Measurements from ENCODE around the gene PIK3CB. TPM values are rescaled to one million over a fixed set of nuclear protein-coding genes. Genes with fewer than 3 reads are reported as not detected.

Gene PIK3CB
- total and polyA plus RNA-seq, 10 of the 15 experiments (the other 5 are each of a cell fraction or from before 2014, with no cell fraction given) = 5.0 to 18.4 (median 10.4) TPM

DNA sequence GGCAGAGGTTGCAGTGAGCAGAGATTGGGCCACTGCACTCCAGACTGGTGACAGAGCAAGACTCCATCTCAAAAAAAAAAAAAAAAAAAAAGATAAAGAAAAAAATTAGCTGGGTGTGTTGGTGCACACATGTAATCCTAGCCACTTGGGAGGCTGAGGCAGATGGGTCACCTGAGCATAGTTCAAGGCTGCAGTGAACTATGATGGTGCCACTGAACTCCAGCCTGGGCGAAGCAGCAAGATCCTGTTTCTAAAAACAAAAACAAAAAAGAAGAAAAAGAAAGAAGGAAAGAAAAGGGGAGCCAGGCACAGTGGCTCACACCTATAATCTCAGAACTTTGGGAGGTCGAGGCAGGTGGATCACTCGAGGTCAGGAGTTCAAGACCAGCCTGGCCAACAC, 32.9 kb downstream of the PIK3CB start:
- FAIRE-seq (no peak), DNase-seq (ENCODE audit: low read depth, low spot score) (no peak), ATAC-seq (no peak)
- ChIA-PET SMC1A (ENCODE audit: uncharacterized antibody, unreplicated experiment) (no interaction called here), RAD21 (ENCODE audit: unreplicated experiment) (no interaction called here), POLR2A (interaction anchor here (0.6 kb wide), 1 partner anchor 1993 kb away, joined by 3 read pairs; no protein-coding TSS in a partner anchor), CTCF (no interaction called here)
- H3K4me2 ChIP-seq (ENCODE audit: control insufficient read depth, insufficient read depth) = no peak overlapping the region
- H2AFZ ChIP-seq (ENCODE audit: control insufficient read depth, low read depth, low read length) = no peak overlapping the region
- H3K9ac ChIP-seq (ENCODE audit: control insufficient read depth, insufficient read depth, low read length) = no peak overlapping the region
- in situ Hi-C loops (cut with MboI) = no loop called here
- H4K20me1 ChIP-seq (ENCODE audit: control insufficient read depth, insufficient read depth) = 0 out of 2 replicates have a peak, but pooled peaks cover 2% of the 10 kb centered on the region
- WGBS (ENCODE audit: insufficient coverage, insufficient replicate concordance, low lambda C conversion rate, missing lambda C conversion rate) = 100% methylated on average over 3 of the region's 3 CpGs
- no peaks in the 10 kb centered on the region for H3K27me3 ChIP-seq (replicated peaks in 1 of 2; ENCODE audit: control insufficient read depth in 2 of 2, insufficient read depth in 2 of 2, low read length in 1 of 2)
- peaks cover 15% of the 10 kb centered on the region for H3K79me2 ChIP-seq (ENCODE audit: control insufficient read depth, insufficient read depth, low read length)
- no peak overlapping the region for H3K27ac ChIP-seq (ENCODE audit: control insufficient read depth, insufficient read depth)
- no peaks in the 10 kb centered on the region for H3K9me3 ChIP-seq (replicated peaks; ENCODE audit: control insufficient read depth, insufficient read depth, low read length)
- peaks cover 14% of the 10 kb centered on the region for H3K4me1 ChIP-seq (ENCODE audit: control insufficient read depth, insufficient read depth, low read length)
- H3K4me3 ChIP-seq = no peak overlapping the region
- intact Hi-C loops (cut with micrococcal nuclease; ENCODE audit: unreplicated experiment) = no loop called here
- H3K36me3 ChIP-seq (ENCODE audit: control insufficient read depth in 2 of 2, insufficient read depth in 2 of 2, low read length in 1 of 2) = no peaks in the 10 kb centered on the region
- no peak for TF ChIP-seq FOS (IDR thresholded peaks at IDR 0.05; ENCODE audit: borderline replicate concordance, extremely low read depth, insufficient read length)
- no peak for TF ChIP-seq CHD2 (IDR thresholded peaks at IDR 0.05; ENCODE audit: borderline replicate concordance, low read depth, low read length)
- no peak for TF ChIP-seq BRCA1 (IDR thresholded peaks at IDR 0.05; ENCODE audit: low read depth, low read length)
- no peak for TF ChIP-seq JUND (IDR thresholded peaks at IDR 0.05; ENCODE audit: low read depth, low read length)
- TF ChIP-seq MEF2B (IDR thresholded peaks at IDR 0.05; ENCODE audit: partially characterized antibody, poor library complexity, severe bottlenecking) = no peak
- TF ChIP-seq ZNF217 (IDR thresholded peaks at IDR 0.05) = no peak
- no peak for TF ChIP-seq SUZ12 (IDR thresholded peaks at IDR 0.05; ENCODE audit: unreplicated experiment)
- no peak for TF ChIP-seq POLR2A (IDR thresholded peaks at IDR 0.05; ENCODE audit: low read depth, low read length)
- TF ChIP-seq REST (IDR thresholded peaks at IDR 0.05; ENCODE audit: low read depth, low read length) = no peak
- no peak for TF ChIP-seq NR2C2 (IDR thresholded peaks at IDR 0.05; ENCODE audit: borderline replicate concordance, control insufficient read depth, insufficient read length, low read depth)
- no peak for TF ChIP-seq MYB (IDR thresholded peaks at IDR 0.05; ENCODE audit: borderline replicate concordance, low read depth, low read length)
- TF ChIP-seq EGR1 (IDR thresholded peaks at IDR 0.05; ENCODE audit: borderline replicate concordance in 1 of 2, low read depth in 2 of 2, low read length in 2 of 2) = no peak
- no TSS peak for BruUV-seq (replicated peaks)
